ENCODE data around the gene DUSP22. TPM values are rescaled to one million over a fixed set of nuclear protein-coding genes. Genes with fewer than 3 reads are reported as not detected.

DUSP22 gene
- polyA plus RNA-seq, 1 donor from 2014 or later = 126 TPM

DNA sequence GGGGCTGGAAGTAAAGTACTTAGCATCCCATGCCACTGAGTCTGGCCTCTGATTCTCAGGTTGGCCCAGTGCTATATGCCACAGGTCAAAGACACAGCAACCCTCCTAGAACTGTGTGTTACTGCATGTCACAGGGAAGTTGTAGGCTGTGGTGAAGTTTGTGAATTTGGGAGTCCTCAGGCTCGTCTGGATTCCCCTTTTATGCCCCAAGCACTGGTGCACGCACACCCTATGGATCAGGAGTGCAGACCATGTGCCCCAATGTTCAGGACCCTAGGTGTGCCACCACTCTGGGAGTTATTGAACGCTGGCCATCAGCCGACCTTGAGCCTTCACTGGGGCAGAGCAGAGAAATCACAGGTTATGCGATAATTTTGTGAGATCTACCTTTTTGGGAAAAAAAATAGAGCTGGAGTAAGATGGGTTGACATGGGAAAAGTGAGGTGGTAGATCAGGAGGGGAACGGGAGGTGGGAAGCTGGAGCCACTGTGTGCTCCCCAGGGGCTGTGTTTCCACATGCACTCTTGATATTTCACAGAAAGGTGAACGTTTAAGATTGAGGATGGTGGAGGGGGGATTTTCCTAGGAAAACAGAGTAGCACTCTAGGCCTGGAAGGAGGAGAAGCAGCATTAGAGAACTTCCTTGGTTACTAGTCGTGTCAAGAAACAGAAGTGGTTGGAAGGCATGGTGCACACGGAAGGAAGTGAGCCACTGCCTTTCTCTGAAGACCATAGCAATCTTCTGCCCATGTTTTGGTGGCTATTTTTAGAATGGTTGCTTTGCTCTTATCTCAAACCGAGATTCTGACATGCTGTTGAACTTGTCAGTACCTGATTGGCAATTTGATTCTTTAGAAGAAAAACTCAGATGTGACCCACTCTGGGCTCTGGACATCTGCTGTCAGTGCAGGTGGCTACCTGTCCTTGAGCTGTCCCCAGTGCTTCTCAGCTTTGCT is 44.1 kb downstream of the DUSP22 start:
- peaks cover 51 to 61% (median 55%) of the 10 kb centered on the region in 3 donors for H3K4me1 Mint-ChIP-seq
- H3K27me3 Mint-ChIP-seq = no peaks in the 10 kb centered on the region
- H3K9me3 Mint-ChIP-seq = no peaks in the 10 kb centered on the region
- H3K36me3 Mint-ChIP-seq = peaks cover 1% of the 10 kb centered on the region
- peak overlapping the region; percentile 90 to 94 (median 90) for H3K27ac Mint-ChIP-seq
- H3K4me3 Mint-ChIP-seq = peak overlapping the region; percentile 81 to 91 (median 88)

DNA sequence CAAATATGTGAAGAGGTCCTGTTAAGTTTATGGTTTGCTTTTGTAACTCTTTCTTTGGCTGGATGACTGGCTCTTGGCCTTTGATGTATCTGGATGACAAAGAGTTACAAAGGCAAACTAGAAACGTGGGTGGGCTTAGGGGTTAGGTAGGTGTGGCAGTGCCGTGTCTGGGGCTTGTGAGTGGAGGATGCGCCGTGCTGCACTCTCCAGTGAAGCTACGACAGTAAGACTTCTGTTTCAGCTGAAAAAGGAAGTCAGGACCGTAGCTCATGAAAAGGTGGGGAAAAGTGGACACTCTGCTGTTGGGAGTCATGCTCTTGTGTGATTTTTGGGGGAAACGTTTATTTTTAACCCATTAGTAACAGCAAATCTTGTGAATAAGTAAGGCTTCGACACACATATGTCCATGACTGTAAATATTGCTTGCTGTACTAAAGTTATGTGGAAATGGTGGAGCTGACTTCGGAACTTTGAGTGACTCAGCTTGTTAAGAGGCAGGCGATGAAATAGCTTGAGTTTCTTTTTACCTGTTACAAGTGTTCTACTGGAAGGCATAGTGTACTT is 45.6 kb downstream of the DUSP22 start:
- peak overlapping the region; percentile 59 to 90 (median 90) for H3K27ac Mint-ChIP-seq
- H3K4me1 Mint-ChIP-seq = peaks cover 63 to 74% (median 64%) of the 10 kb centered on the region in 3 donors

DNA sequence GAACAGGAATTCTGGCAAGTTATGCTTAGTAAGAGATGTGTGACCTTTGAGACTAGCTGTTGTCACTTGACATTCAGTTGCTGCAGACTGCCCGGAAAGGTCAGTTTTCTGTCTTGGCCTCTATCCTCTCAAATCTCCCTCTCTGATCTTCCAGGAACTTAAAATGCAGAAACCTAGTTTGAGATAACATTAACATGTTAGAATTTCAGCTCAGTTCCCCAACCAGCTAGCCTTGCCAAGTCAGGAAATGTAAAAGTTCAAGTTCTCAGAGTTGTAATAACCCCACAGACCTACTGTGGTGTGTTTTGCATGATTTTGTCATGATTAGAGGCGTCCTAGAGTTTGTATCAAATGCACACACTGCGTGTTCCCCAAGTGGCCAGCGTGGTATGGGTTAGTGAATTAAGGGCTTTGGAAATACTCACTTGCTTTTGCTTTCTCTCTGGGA is 46.6 kb downstream of the DUSP22 start:
- Mint-ChIP-seq H3K27me3 (no peaks in the 10 kb centered on the region), H3K4me3 (peak overlapping the region; percentile 72 to 91 (median 84)), H3K27ac (peak overlapping the region; percentile 21 to 90 (median 88)), H3K4me1 (peaks cover 63 to 78% (median 64%) of the 10 kb centered on the region in 3 donors), H3K36me3 (peaks cover 6% of the 10 kb centered on the region), H3K9me3 (no peaks in the 10 kb centered on the region)

More for the DNA sequence above, 45.6 kb downstream of the DUSP22 start:
- H3K4me3 Mint-ChIP-seq = peak overlapping the region; percentile 81 to 91 (median 88)
- no peaks in the 10 kb centered on the region for H3K27me3 Mint-ChIP-seq
- H3K9me3 Mint-ChIP-seq = no peaks in the 10 kb centered on the region
- H3K36me3 Mint-ChIP-seq = peaks cover 1% of the 10 kb centered on the region

DNA sequence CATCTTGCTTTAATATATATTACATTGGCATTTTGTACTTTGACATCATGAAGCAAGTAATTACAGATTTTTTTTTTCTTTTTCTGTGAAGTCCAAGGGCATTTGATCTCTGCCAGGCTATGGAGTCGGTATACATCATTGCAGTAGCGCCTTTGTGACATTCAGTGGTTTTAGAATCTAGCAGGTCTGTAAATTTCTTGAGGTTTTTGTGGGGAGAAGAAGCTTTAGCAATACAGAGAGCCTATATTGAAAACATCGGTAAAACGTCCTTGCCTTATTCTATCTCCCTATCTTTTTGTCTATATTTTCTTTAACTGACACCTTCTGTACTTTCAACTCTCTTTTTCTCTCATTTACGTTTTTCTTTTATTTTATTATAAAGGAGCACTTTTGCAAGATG is 47.2 kb downstream of the DUSP22 start:
- no peaks in the 10 kb centered on the region for H3K9me3 Mint-ChIP-seq
- H3K36me3 Mint-ChIP-seq = peaks cover 6% of the 10 kb centered on the region
- peak overlapping the region; percentile 72 to 91 (median 84) for H3K4me3 Mint-ChIP-seq
- peaks cover 61 to 80% (median 64%) of the 10 kb centered on the region in 3 donors for H3K4me1 Mint-ChIP-seq
- peak overlapping the region; percentile 49 to 94 (median 88) for H3K27ac Mint-ChIP-seq
- H3K27me3 Mint-ChIP-seq = no peaks in the 10 kb centered on the region

DNA sequence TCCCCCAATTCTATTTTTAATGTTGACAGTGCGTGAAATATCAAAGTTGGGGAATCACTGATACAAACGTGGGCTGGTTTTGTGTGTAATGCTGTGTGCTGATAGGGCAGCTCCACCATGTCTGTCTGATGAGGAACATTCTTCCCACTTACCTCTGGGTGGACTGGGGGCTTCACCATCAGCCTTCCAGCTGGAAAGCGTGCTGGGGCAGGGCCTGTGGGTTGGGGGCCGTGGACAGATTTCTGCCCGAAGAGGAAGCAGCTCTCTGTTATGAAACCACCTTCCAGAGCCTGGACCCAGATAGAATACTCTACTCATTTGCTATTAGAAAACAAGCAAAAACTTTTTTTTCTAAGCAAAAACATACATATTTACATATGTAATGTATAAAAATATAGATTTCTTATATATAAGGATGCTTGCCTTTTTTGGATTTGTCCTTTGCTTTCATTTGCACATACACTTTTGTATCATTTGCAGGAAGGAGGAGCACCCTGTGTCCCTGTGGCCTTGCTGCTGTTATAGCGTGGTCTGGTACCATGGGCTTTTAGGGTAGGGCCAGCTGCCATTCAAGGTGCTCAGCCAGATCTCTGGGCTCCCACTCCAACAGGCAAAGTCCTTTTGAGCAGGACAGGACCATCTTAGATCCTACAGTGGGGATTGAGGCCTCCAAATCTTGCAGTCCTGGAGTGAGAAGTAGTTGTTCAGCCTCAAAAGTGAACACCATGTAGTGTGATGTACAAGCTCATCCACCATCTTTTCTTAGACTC is 48.1 kb downstream of the DUSP22 start:
- Mint-ChIP-seq H3K27ac (peak overlapping the region; percentile 88 to 94 (median 94)), H3K4me1 (peaks cover 61 to 83% (median 64%) of the 10 kb centered on the region in 3 donors), H3K27me3 (no peaks in the 10 kb centered on the region)

DNA sequence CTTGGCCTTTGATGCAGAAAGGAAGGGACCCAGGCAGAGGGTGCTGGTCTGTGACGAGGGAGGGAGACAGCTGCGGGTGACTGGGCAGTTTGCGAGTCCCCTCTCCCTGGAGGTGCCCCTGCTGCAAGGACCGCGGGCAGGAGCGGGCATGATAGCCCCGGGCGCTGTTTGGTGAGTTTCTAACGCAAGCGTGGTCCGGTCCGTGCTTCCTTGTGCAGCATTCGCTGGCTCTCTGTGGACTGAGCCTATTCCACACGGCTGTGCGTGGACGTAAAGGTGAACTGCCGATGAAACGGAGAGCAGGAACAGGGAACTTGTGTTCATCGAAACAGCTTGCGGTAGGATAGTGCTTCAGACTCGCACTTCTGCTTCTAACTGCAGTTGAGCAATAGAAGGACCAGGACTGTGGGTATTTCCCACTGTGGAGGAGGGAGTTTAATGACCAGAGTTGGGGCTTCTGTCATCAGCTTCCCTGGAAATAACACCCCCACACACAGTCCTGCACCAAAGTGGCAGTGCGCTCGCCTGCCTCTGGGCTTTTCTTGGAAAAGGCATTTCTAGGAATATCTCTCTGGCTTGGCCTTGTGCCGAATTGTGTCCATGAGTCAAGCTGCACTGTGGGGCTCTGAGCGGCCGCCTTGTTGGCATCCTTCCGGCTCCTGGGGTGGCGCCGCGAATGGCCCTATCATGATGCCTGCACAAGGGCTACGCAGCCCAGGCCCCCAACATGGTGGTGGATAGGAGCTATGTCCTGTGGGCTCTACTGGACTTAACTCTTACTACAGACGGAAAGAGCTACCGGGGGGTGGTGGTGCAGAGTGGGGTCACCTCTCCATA is 48.9 kb downstream of the DUSP22 start:
- no peaks in the 10 kb centered on the region for H3K27me3 Mint-ChIP-seq
- H3K4me1 Mint-ChIP-seq = peaks cover 55 to 84% (median 57%) of the 10 kb centered on the region in 3 donors
- H3K36me3 Mint-ChIP-seq = peaks cover 11% of the 10 kb centered on the region
- H3K27ac Mint-ChIP-seq = peak overlapping the region; percentile 88 to 94 (median 94)
- no peaks in the 10 kb centered on the region for H3K9me3 Mint-ChIP-seq
- peak overlapping the region; percentile 70 to 91 (median 85) for H3K4me3 Mint-ChIP-seq

More for the DNA sequence above, 48.1 kb downstream of the DUSP22 start:
- Mint-ChIP-seq H3K9me3 (no peaks in the 10 kb centered on the region), H3K4me3 (peak overlapping the region; percentile 70 to 91 (median 85)), H3K36me3 (peaks cover 9% of the 10 kb centered on the region)

DNA sequence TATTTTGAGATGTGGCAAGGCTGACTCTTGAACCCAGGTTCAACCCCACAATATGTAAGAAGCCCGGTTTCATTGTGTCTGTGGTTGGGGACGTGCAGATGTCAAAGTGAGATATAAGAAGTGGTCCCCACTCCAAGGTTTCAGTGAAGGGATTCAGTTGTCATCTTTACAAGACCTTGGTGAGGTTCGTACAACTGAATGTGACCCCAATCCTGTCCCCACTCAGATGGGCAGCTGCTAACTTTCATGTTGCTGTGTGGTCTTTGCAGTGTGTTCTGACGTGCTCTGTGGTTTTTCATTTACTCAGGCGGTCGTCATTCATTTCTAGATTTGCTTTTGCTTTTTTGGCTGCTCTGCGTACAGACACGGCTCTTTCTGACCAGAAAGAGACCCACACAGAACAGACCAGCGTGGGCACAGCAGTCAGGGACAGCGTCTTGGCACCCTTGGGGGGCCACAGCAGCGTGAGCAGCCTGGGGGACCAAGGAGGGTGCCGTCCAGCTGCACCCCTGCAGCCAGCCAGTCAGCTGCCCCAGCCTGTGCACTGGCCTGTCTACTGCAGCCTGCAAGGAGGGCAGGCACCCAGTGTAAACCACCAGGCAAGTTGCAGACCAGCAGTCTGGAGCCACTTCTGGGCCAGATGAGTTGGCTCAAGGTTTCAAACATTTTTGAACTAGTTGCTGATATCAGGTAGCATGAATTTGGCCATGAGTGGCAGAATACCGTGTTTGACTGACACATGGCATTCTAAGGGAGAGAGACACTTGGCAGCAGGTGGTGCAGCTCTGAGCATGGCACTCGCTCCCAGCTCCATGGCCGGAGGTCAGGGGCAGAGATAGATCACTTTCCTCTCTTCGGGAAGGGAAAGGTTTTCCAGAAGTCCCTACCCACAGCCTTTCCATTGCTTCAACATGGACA is 49.9 kb downstream of the DUSP22 start:
- peaks cover 13% of the 10 kb centered on the region for H3K36me3 Mint-ChIP-seq
- H3K4me1 Mint-ChIP-seq = peaks cover 54 to 84% (median 55%) of the 10 kb centered on the region in 3 donors
- H3K9me3 Mint-ChIP-seq = no peaks in the 10 kb centered on the region
- H3K4me3 Mint-ChIP-seq = peak overlapping the region; percentile 41 to 86 (median 66)
- no peaks in the 10 kb centered on the region for H3K27me3 Mint-ChIP-seq
- H3K27ac Mint-ChIP-seq = peak overlapping the region; percentile 88 to 94 (median 94)

DNA sequence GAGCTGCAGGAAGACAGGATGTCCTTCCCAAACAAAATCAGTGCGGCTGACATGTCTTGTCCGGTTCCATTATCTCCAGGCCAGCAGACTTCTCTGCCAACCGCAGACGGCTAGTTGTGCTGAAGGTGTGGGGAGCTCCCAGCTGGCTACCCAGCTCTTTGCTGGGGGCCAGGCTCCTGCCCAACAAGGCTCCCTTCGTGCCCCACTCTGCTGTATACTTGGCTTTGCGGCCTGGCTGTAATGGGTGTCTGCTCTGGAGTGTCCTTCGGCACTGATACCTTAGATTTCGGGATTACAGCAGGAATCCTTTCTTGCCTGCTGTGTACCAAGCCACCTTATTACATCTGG is 50.5 kb downstream of the DUSP22 start:
- peaks cover 18% of the 10 kb centered on the region for H3K36me3 Mint-ChIP-seq
- peak overlapping the region in 1 of 3 donors; percentile 94 for H3K27ac Mint-ChIP-seq
- H3K4me3 Mint-ChIP-seq = peak overlapping the region in 1 of 4 donors; percentile 78
- no peaks in the 10 kb centered on the region for H3K27me3 Mint-ChIP-seq
- H3K4me1 Mint-ChIP-seq = peaks cover 55 to 84% (median 56%) of the 10 kb centered on the region in 3 donors
- H3K9me3 Mint-ChIP-seq = no peaks in the 10 kb centered on the region

DNA sequence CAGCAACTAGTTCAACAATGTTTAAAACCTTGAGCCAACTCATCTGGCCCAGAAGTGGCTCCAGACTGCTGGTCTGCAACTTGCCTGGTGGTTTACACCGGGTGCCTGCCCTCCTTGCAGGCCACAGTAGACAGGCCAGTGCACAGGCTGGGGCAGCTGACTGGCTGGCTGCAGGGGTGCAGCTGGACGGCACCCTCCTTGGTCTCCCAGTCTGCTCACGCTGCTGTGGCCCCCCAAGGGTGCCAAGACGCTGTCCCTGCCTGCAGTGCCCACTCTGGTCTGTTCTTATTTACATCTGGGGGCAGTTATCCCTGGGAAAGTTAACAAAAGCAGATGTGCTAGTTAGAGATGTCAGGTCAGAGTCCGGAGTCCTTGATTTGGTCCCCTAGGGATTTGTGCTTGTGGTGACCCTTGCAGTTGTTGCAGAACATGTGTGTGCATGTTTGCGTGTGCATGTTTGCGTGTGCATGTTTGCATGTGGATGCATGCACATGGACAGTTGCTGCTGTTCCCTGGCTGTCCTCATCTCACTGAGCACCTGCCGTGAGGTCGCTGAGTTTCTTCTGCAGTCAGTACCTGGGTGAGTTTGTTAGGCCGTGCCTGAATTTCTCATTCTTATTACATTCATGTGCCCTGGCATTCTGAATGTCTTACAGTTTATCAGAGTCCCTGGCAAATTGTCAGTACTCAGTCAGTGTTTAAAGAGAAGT is 51.1 kb downstream of the DUSP22 start:
- Mint-ChIP-seq H3K36me3 (peaks cover 18% of the 10 kb centered on the region), H3K9me3 (no peaks in the 10 kb centered on the region), H3K27me3 (no peaks in the 10 kb centered on the region), H3K4me3 (no peak overlapping the region), H3K4me1 (peaks cover 51 to 84% (median 57%) of the 10 kb centered on the region in 3 donors), H3K27ac (no peak overlapping the region)

DNA sequence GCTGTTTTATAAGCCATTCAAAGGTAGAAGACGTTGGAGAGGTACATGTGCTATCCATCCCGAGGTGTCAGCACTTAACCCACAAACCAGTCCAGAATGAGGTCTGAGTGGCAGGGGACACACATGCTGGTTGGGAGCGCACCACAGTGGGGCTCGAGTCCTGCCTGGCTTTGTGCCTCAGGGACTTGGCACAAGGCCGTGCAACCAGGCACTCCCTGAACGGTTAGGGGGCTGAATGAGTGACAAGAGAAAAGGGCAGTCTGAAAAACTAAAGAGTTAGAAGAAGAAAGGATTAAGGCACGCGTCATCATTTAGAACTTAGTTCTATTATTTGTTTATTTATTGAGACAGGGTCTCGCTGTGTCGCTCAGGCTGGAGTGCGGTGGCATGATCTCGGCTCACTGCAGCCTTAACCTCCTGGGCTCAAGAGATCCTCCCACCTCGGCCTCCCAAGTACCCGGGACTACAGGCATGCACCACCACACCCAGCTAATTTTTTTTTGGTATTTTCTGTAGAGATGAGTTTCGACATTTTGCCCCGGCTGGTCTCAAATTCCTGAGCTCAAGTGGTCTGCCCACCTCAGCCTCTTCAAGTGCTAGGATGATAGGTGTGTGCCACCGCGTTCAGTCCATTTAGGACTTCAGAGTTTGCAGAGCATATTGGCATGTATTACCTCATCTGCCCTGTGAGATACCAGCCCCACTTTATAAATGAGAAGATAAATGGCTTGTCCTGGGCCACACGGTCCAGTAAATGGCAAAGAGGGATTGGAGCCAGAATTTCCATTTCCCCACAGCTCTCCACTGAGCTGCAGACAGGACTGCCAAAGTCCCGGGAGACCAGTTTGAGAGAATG is 51.9 kb downstream of the DUSP22 start:
- Mint-ChIP-seq H3K4me3 (no peak overlapping the region), H3K4me1 (peaks cover 44 to 82% (median 54%) of the 10 kb centered on the region in 3 donors)

DNA sequence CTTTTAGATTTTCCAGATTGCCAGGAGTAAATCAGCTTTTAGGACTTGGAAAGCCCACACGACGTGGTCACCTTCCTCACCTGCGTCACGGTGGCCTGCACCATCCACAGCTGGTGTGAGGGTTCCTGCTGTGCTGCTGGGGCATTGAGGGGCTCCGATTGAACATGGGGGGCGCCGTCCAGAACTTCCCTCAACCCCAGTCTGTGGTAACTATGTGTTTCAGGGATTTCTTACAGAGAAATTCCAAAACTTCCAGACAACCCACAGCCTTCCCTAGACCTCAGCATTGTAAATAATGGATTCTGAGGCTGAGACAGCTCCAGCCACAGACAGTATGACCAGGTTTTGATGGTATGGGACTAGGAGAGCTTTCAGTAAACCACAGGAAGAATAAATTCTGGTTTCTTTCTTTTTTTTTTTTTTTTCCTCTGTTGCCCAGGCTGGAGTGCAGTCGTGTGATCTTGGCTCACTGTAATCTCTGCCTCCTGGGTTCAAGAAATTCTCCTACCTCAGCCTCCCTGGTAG is 52.6 kb downstream of the DUSP22 start:
- H3K27ac Mint-ChIP-seq = peak overlapping the region in 1 of 3 donors; percentile 8
- H3K4me3 Mint-ChIP-seq = no peak overlapping the region
- peaks cover 22% of the 10 kb centered on the region for H3K36me3 Mint-ChIP-seq
- H3K9me3 Mint-ChIP-seq = no peaks in the 10 kb centered on the region
- H3K27me3 Mint-ChIP-seq = no peaks in the 10 kb centered on the region
- peaks cover 41 to 84% (median 55%) of the 10 kb centered on the region in 3 donors for H3K4me1 Mint-ChIP-seq

More for the DNA sequence above, 51.9 kb downstream of the DUSP22 start:
- H3K36me3 Mint-ChIP-seq = peaks cover 22% of the 10 kb centered on the region
- peak overlapping the region in 1 of 3 donors; percentile 8 for H3K27ac Mint-ChIP-seq
- H3K27me3 Mint-ChIP-seq = no peaks in the 10 kb centered on the region
- no peaks in the 10 kb centered on the region for H3K9me3 Mint-ChIP-seq
